ENCODE data around the gene MEGF11. TPM values are rescaled to one million over a fixed set of nuclear protein-coding genes. Genes with fewer than 3 reads are reported as not detected.

Gene MEGF11
- total RNA-seq, 4 donors from 2014 or later, result 0.23 to 0.33 TPM; not detected in 2

DNA sequence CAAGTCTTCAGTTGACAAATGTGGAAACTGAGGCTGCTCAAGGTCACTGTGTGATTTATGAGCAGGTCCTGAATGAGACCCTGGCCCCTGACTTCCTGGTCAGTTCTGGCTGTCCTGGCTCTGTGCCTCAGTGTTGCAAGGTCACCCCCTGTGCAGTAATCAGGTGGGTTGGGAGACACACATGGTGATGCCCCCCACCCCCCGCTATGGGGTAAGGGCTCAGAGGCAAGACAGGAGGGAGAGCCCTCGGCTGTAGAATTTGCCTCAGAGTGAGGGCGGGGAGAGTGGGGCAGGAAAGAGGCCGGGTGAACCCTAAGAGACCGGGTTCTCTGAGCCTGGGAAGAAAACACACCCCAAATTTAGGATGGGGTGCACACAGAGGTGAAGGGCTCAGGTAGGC is 98.5 kb downstream of the MEGF11 start:
- WGBS, result 92% methylated on average over 2 of the region's 5 CpGs

GRCh38 chr15:66154581-66154980 is 99.0 kb downstream of the MEGF11 start:
- DNase-seq (ENCODE audit: extremely low spot score), result no peak
- Histone ChIP-seq H3K9me3 (no peaks in the 10 kb centered on the region), H3K4me1 (no peaks in the 10 kb centered on the region), H3K4me3 (no peak overlapping the region), H3K36me3 (no peaks in the 10 kb centered on the region), H3K27ac (replicated peaks in 1 of 4) (no peak overlapping the region), H3K27me3 (peaks cover 0 to 72% (median 3%) of the 10 kb centered on the region in 4 donors)
- intact Hi-C loops (cut with DNase I), result no loop called here
- TF ChIP-seq CTCF (IDR thresholded peaks at IDR 0.05), result no peak
- no peak for TF ChIP-seq POLR2AphosphoS5 (IDR thresholded peaks at IDR 0.05)
- no peak for TF ChIP-seq POLR2A (IDR thresholded peaks at IDR 0.05; ENCODE audit: low read depth)
- TF ChIP-seq EP300 (IDR thresholded peaks at IDR 0.05), result no peak
- WGBS, result 86% methylated on average over 4 of the region's 4 CpGs

More for the DNA sequence above, 98.5 kb downstream of the MEGF11 start:
- Histone ChIP-seq H3K9me3 (no peaks in the 10 kb centered on the region), H3K4me1 (no peaks in the 10 kb centered on the region), H3K27ac (replicated peaks in 1 of 4) (no peak overlapping the region), H3K27me3 (peaks cover 0 to 70% (median 3%) of the 10 kb centered on the region in 4 donors), H3K4me3 (no peak overlapping the region), H3K36me3 (no peaks in the 10 kb centered on the region)
- intact Hi-C loops (cut with DNase I), result no loop called here
- TF ChIP-seq EP300 (IDR thresholded peaks at IDR 0.05) (no peak), POLR2A (IDR thresholded peaks at IDR 0.05; ENCODE audit: low read depth) (no peak), CTCF (IDR thresholded peaks at IDR 0.05) (no peak), POLR2AphosphoS5 (IDR thresholded peaks at IDR 0.05) (no peak)
- no peak for DNase-seq (ENCODE audit: extremely low spot score)

DNA sequence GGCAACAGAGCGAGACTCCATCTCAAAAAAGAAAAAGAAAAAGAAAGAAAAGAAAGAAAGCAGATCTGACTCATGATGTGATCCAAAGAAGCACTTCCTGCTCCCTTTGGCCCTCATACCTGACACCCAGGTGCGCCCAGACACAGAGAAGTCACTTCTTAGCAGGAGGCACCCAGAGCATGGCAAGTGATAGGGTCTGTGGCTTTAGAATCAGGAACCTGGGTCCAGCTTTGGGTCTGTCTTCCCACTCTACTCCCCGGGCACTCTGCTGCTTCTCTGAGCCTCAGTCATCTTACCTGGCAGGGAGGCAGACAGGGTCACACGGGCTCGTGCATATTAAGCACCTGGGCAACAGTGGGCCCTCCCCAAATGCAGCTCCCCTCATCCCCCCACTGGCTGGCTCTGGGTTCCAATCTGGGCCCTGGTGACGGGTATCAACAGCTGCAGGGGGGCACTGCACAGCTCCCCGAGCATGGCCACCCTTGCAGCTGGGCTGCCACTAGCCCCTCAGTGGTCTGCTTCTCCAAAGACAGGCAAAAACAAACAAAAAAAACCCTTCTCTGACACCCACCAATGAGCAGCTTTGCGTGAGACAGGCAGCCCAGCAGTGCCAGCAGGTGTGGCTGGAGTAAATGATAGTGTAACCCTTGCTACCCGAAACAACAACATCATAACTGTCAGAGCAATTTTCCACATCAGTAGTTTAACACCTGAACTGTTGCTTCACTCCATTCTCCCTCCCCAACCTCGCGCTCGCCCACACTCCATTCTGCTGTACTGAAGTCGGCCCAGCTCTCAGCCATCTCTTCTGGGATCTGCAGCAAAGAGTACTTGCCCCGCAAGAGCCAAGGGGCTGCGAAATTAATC is 99.8 kb downstream of the MEGF11 start:
- WGBS, result 67% methylated on average over 12 of the region's 15 CpGs
- no peak for DNase-seq (ENCODE audit: extremely low spot score)
- no peaks in the 10 kb centered on the region for H3K9me3 ChIP-seq
- H3K36me3 ChIP-seq, result no peaks in the 10 kb centered on the region
- TF ChIP-seq POLR2A (IDR thresholded peaks at IDR 0.05; ENCODE audit: low read depth), result no peak
- no peak for TF ChIP-seq CTCF (IDR thresholded peaks at IDR 0.05)
- TF ChIP-seq EP300 (IDR thresholded peaks at IDR 0.05), result no peak
- TF ChIP-seq POLR2AphosphoS5 (IDR thresholded peaks at IDR 0.05), result no peak
- H3K27ac ChIP-seq (replicated peaks in 1 of 4), result no peak overlapping the region
- no peaks in the 10 kb centered on the region for H3K4me1 ChIP-seq
- H3K4me3 ChIP-seq, result no peak overlapping the region
- intact Hi-C loops (cut with DNase I), result no loop called here
- H3K27me3 ChIP-seq, result peaks cover 0 to 72% (median 3%) of the 10 kb centered on the region in 4 donors

- H3K4me3 ChIP-seq, result no peak overlapping the region
- no peaks in the 10 kb centered on the region for H3K4me1 ChIP-seq
- WGBS, result 90% methylated on average over 9 of the region's 10 CpGs
- H3K27me3 ChIP-seq, result peaks cover 0 to 70% (median 3%) of the 10 kb centered on the region in 4 donors
- no peak overlapping the region for H3K27ac ChIP-seq (replicated peaks in 1 of 4)
- H3K9me3 ChIP-seq, result no peaks in the 10 kb centered on the region
- TF ChIP-seq POLR2A (IDR thresholded peaks at IDR 0.05; ENCODE audit: low read depth), result no peak
- TF ChIP-seq POLR2AphosphoS5 (IDR thresholded peaks at IDR 0.05), result no peak
- TF ChIP-seq CTCF (IDR thresholded peaks at IDR 0.05), result no peak
- TF ChIP-seq EP300 (IDR thresholded peaks at IDR 0.05), result no peak
- intact Hi-C loops (cut with DNase I), result no loop called here
- no peak for DNase-seq (ENCODE audit: extremely low spot score)
- H3K36me3 ChIP-seq, result no peaks in the 10 kb centered on the region
These were observed 100.9 kb downstream of the MEGF11 start for GRCh38 chr15:66152650-66153049.
